GM13976 (cell line): ENCODE results near the gene A4GALT.

Experiments used
- DNase-seq: peaks from one replicate; pipeline ENCODE4 v3.0.0; 2012; ENCODE audit warnings: low spot score
- CTCF ChIP-seq: IDR thresholded peaks from 2 replicates; pipeline ENCODE4 v1.5.1; 2012; ENCODE audit warnings: borderline replicate concordance, mild to moderate bottlenecking; ENCODE audit not compliant: insufficient read depth; ENCODE audit errors: extremely low read depth, missing control alignments, control extremely low read depth
- in situ Hi-C: fragments of 300-500 bp; cut with MboI; formaldehyde crosslinking; loops from one replicate; pipeline ENCODE4 v1.12.0; 2022; ENCODE audit warnings: low sequenced_read_pairs, mixed read lengths, inconsistent platforms; ENCODE audit not compliant: unreplicated experiment

A4GALT gene

GRCh38 chr22:42656578-42656977 is 64.1 kb downstream of the A4GALT start:
- in situ Hi-C loops = loop anchor here (25.0 kb wide), 1 partner anchor 381 kb away; no protein-coding TSS in a partner anchor
- no peak for TF ChIP-seq CTCF
- no peak for DNase-seq

GRCh38 chr22:42655693-42656092 is 65.0 kb downstream of the A4GALT start:
- no peak for TF ChIP-seq CTCF
- DNase-seq = peak; percentile 68
- in situ Hi-C loops = loop anchor here (25.0 kb wide), 1 partner anchor 382 kb away; no protein-coding TSS in a partner anchor

GRCh38 chr22:42654436-42655073 is 66.1 kb downstream of the A4GALT start:
- in situ Hi-C loops = loop anchor here (25.0 kb wide), 1 partner anchor 383 kb away; no protein-coding TSS in a partner anchor
- TF ChIP-seq CTCF = no peak
- no peak for DNase-seq

- in situ Hi-C loops = loop anchor here (25.0 kb wide), 1 partner anchor 383 kb away; no protein-coding TSS in a partner anchor
- DNase-seq = no peak
- no peak for TF ChIP-seq CTCF
Observed at GRCh38 chr22:42653999-42654398, 66.7 kb downstream of the A4GALT start.

GRCh38 chr22:42651134-42651533 is 69.5 kb downstream of the A4GALT start:
- no peak for DNase-seq
- TF ChIP-seq CTCF = no peak
- in situ Hi-C loops = loop anchor here (25.0 kb wide), 1 partner anchor 386 kb away; no protein-coding TSS in a partner anchor

- no peak for TF ChIP-seq CTCF
- DNase-seq = peak; percentile 97
- in situ Hi-C loops = loop anchor here (25.0 kb wide), 1 partner anchor 388 kb away; no protein-coding TSS in a partner anchor
Observed at GRCh38 chr22:42649246-42650099, 71.2 kb downstream of the A4GALT start, which contains the start of gene CYB5R3. Gene CYB5R3, minus strand, starts transcription at chr22:42649392. Its CDS starts 77 bp downstream, at chr22:42649315.
